ENCODE results near the gene REEP5. TPM values are rescaled to one million over a fixed set of nuclear protein-coding genes. Genes with fewer than 3 reads are reported as not detected.

Gene REEP5
- total and polyA plus RNA-seq, 2 of the 13 experiments (the other 11 are each of a cell fraction or from before 2014, with no cell fraction given), result 49.4 to 239 TPM

- TF ChIP-seq CSRNP1 (CRISPR knock-in tag; IDR thresholded peaks at IDR 0.05) (no peak; the same call in 1 of the 2 replicates), DR1 (CRISPR knock-in tag; IDR thresholded peaks at IDR 0.05) (no peak), RXRB (CRISPR knock-in tag; IDR thresholded peaks at IDR 0.05; ENCODE audit: borderline replicate concordance) (no peak), ZNF749 (CRISPR knock-in tag; IDR thresholded peaks at IDR 0.05; ENCODE audit: borderline replicate concordance) (no peak; the same call in 1 of the 2 replicates), JUN (CRISPR knock-in tag; IDR thresholded peaks at IDR 0.05) (no peak), ZNF564 (CRISPR knock-in tag; IDR thresholded peaks at IDR 0.05) (no peak), YY1 (IDR thresholded peaks at IDR 0.05; ENCODE audit: insufficient read depth, insufficient replicate concordance, low read depth, low read length) (peak; percentile 8), DBP (CRISPR knock-in tag; IDR thresholded peaks at IDR 0.05; ENCODE audit: not compliant biosample characterization) (no peak), ZNF407 (CRISPR knock-in tag; IDR thresholded peaks at IDR 0.05; ENCODE audit: not compliant biosample characterization) (peak; percentile 90)
- TF ChIP-seq, protein P1, sequence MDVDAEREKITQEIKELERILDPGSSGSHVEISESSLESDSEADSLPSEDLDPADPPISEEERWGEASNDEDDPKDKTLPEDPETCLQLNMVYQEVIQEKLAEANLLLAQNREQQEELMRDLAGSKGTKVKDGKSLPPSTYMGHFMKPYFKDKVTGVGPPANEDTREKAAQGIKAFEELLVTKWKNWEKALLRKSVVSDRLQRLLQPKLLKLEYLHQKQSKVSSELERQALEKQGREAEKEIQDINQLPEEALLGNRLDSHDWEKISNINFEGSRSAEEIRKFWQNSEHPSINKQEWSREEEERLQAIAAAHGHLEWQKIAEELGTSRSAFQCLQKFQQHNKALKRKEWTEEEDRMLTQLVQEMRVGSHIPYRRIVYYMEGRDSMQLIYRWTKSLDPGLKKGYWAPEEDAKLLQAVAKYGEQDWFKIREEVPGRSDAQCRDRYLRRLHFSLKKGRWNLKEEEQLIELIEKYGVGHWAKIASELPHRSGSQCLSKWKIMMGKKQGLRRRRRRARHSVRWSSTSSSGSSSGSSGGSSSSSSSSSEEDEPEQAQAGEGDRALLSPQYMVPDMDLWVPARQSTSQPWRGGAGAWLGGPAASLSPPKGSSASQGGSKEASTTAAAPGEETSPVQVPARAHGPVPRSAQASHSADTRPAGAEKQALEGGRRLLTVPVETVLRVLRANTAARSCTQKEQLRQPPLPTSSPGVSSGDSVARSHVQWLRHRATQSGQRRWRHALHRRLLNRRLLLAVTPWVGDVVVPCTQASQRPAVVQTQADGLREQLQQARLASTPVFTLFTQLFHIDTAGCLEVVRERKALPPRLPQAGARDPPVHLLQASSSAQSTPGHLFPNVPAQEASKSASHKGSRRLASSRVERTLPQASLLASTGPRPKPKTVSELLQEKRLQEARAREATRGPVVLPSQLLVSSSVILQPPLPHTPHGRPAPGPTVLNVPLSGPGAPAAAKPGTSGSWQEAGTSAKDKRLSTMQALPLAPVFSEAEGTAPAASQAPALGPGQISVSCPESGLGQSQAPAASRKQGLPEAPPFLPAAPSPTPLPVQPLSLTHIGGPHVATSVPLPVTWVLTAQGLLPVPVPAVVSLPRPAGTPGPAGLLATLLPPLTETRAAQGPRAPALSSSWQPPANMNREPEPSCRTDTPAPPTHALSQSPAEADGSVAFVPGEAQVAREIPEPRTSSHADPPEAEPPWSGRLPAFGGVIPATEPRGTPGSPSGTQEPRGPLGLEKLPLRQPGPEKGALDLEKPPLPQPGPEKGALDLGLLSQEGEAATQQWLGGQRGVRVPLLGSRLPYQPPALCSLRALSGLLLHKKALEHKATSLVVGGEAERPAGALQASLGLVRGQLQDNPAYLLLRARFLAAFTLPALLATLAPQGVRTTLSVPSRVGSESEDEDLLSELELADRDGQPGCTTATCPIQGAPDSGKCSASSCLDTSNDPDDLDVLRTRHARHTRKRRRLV (CRISPR knock-in tag; IDR thresholded peaks at IDR 0.05), result no peak
- TF ChIP-seq, protein P2, sequence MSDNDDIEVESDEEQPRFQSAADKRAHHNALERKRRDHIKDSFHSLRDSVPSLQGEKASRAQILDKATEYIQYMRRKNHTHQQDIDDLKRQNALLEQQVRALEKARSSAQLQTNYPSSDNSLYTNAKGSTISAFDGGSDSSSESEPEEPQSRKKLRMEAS (IDR thresholded peaks at IDR 0.05), result peak; percentile 38; the same call in 1 of the 2 replicates
Observed at GRCh38 chr5:112921026-112921832, 798 bp downstream of the REEP5 start (continued).
